IMR-90 (cell line): Measurements from ENCODE around the gene SPTBN5. TPM values are rescaled to one million over a fixed set of nuclear protein-coding genes. Genes with fewer than 3 reads are reported as not detected.

Experiments used
- ATAC-seq: fragments of 200-7000 bp; cut with Tn5 transposase; 2 replicates; pipeline ENCODE4 v1.9.1; 2020; ENCODE audit warnings: low read depth, mild to moderate bottlenecking, moderate library complexity
- BruUV-seq: library from RNA; stranded (reverse); fragments of 400-500 nt; replicated peaks from 2 replicates; lab custom pipeline; 2021; lab: Mats Ljungman, UMichigan
- CTCF ChIA-PET: fragments of 300-600 bp; formaldehyde crosslinking; extraction: SDS; loops from one replicate; lab custom pipeline; 2021; ENCODE audit warnings: antibody characterized with exemption; lab: Yijun Ruan, JAX
- POLR2A ChIA-PET: fragments of 300-600 bp; sonication (Branson Sonifier 250); formaldehyde crosslinking; loops from one replicate; lab custom pipeline; 2022; ENCODE audit warnings: antibody characterized with exemption; ENCODE audit not compliant: unreplicated experiment; lab: Charles Lee
- DNase-seq: peaks from one replicate; pipeline ENCODE4 v3.0.0; 2013
- H2AFZ ChIP-seq: replicated peaks from 2 replicates; pipeline ENCODE3; 2013; ENCODE audit warnings: low read length, mild to moderate bottlenecking; ENCODE audit not compliant: poor library complexity
- H2AK5ac ChIP-seq: 2 replicates; pipeline ENCODE4 v1.6.1; 2013; ENCODE audit warnings: low read depth, low read length, inconsistent platforms
- H2AK9ac ChIP-seq: replicated peaks from 2 replicates; pipeline ENCODE3; 2013; ENCODE audit warnings: mild to moderate bottlenecking, low read depth, low read length, moderate library complexity; ENCODE audit not compliant: poor library complexity
- H2BK120ac ChIP-seq: 2 replicates; pipeline ENCODE4 v1.6.1; 2013; ENCODE audit warnings: low read depth, low read length, inconsistent platforms
- H2BK15ac ChIP-seq: 3 replicates; pipeline ENCODE4 v1.6.1; 2013; ENCODE audit warnings: low read depth, low read length, inconsistent platforms
- H2BK20ac ChIP-seq: 2 replicates; pipeline ENCODE4 v1.6.1; 2013; ENCODE audit warnings: low read depth, mild to moderate bottlenecking, inconsistent platforms, low read length, moderate library complexity
- H2BK5ac ChIP-seq: 2 replicates; pipeline ENCODE4 v1.6.1; 2013; ENCODE audit warnings: mild to moderate bottlenecking, low read depth, low read length, inconsistent platforms; ENCODE audit not compliant: poor library complexity, severe bottlenecking
- H3K14ac ChIP-seq: replicated peaks from 2 replicates; pipeline ENCODE4 v1.6.1; 2013; ENCODE audit warnings: low read depth, low read length, inconsistent platforms
- H3K18ac ChIP-seq: 2 replicates; pipeline ENCODE4 v1.6.1; 2013; ENCODE audit warnings: low read depth, low read length, control low read depth
- H3K23ac ChIP-seq: 2 replicates; pipeline ENCODE4 v1.6.1; 2013; ENCODE audit warnings: low read depth, low read length, inconsistent platforms
- H3K27ac ChIP-seq: 2 replicates; pipeline ENCODE4 v1.5.1; 2013; ENCODE audit warnings: mild to moderate bottlenecking, control low read depth, low read length; ENCODE audit not compliant: insufficient read depth
- H3K27me3 ChIP-seq: 2 replicates; pipeline ENCODE4 v1.6.1; 2013; ENCODE audit warnings: low read length; ENCODE audit not compliant: control insufficient read depth, insufficient read depth
- H3K36me3 ChIP-seq: 2 replicates; pipeline ENCODE4 v1.6.1; 2013; ENCODE audit warnings: low read length, mixed read lengths; ENCODE audit not compliant: control insufficient read depth, insufficient read depth
- H3K4ac ChIP-seq: 2 replicates; pipeline ENCODE4 v1.6.1; 2013; ENCODE audit warnings: low read depth, low read length, inconsistent platforms
- H3K4me1 ChIP-seq: 2 replicates; pipeline ENCODE4 v1.6.1; 2013; ENCODE audit warnings: low read length, mixed read lengths; ENCODE audit not compliant: control insufficient read depth, insufficient read depth
- H3K4me2 ChIP-seq: 2 replicates; pipeline ENCODE4 v1.6.1; 2013; ENCODE audit warnings: low read depth, mild to moderate bottlenecking, control low read depth, low read length, moderate library complexity
- H3K4me3 ChIP-seq: 2 replicates; pipeline ENCODE4 v1.5.1; 2013; ENCODE audit warnings: low read depth, mild to moderate bottlenecking, control low read depth, low read length, moderate library complexity; ENCODE audit not compliant: insufficient read depth
- H3K56ac ChIP-seq: 2 replicates; pipeline ENCODE4 v1.6.1; 2013; ENCODE audit warnings: low read length, inconsistent platforms; ENCODE audit not compliant: insufficient read depth; ENCODE audit errors: extremely low read depth
- H3K79me1 ChIP-seq, 2 experiments: 2 replicates each; pipeline ENCODE4 v1.6.1; 2013; ENCODE audit warnings: low read length in 2 of 2, inconsistent platforms in 1 of 2, low read depth in 1 of 2
- H3K9ac ChIP-seq: 2 replicates; pipeline ENCODE4 v1.6.1; 2013; ENCODE audit warnings: low read depth, low read length, control low read depth
- H3K9me1 ChIP-seq: 2 replicates; pipeline ENCODE4 v1.6.1; 2013; ENCODE audit warnings: low read length, inconsistent platforms; ENCODE audit not compliant: insufficient read depth
- H3K9me3 ChIP-seq: 2 replicates; pipeline ENCODE4 v1.6.1; 2013; ENCODE audit warnings: low read length; ENCODE audit not compliant: control insufficient read depth, insufficient read depth
- H4K20me1 ChIP-seq: 2 replicates; pipeline ENCODE4 v1.6.1; 2013; ENCODE audit warnings: low read length, inconsistent platforms; ENCODE audit not compliant: insufficient read depth
- H4K5ac ChIP-seq: 2 replicates; pipeline ENCODE4 v1.6.1; 2013; ENCODE audit warnings: mild to moderate bottlenecking, low read depth, low read length, control low read depth
- H4K8ac ChIP-seq, 2 experiments: 2 replicates each; pipeline ENCODE4 v1.6.1; 2013; ENCODE audit warnings: low read depth in 2 of 2, low read length in 2 of 2, control low read depth in 1 of 2, inconsistent platforms in 1 of 2
- H4K91ac ChIP-seq: 2 replicates; pipeline ENCODE4 v1.6.1; 2013; ENCODE audit warnings: low read depth, low read length, inconsistent platforms; ENCODE audit not compliant: insufficient read depth
- BHLHE40 ChIP-seq: fragments of 150-350 bp; IDR thresholded peaks from 2 replicates; pipeline ENCODE4 v1.6.1; 2016; ENCODE audit warnings: mild to moderate bottlenecking, low read depth, low read length
- CEBPB ChIP-seq: IDR thresholded peaks from 2 replicates; pipeline ENCODE4 v1.6.1; 2012; ENCODE audit warnings: low read depth, low read length, improper control_type of control experiment
- CHD1 ChIP-seq: IDR thresholded peaks from 2 replicates; pipeline ENCODE4 v1.6.1; 2012; ENCODE audit warnings: low read depth, low read length, improper control_type of control experiment
- CTCF ChIP-seq: conservative IDR thresholded peaks from 2 replicates; pipeline ENCODE4 v1.5.1; 2012; ENCODE audit warnings: mild to moderate bottlenecking, low read depth, low read length, improper control_type of control experiment
- ELK1 ChIP-seq: fragments of 150-350 bp; IDR thresholded peaks from 2 replicates; pipeline ENCODE4 v1.6.1; 2016; ENCODE audit warnings: low read depth, mild to moderate bottlenecking, low read length, moderate library complexity, borderline replicate concordance
- FOS ChIP-seq: fragments of 150-350 bp; IDR thresholded peaks from 2 replicates; pipeline ENCODE4 v1.6.1; 2016; ENCODE audit warnings: low read depth, low read length
- MAFK ChIP-seq: IDR thresholded peaks from 2 replicates; pipeline ENCODE4 v1.6.1; 2012; ENCODE audit warnings: low read depth, low read length, improper control_type of control experiment
- MAZ ChIP-seq: IDR thresholded peaks from 2 replicates; pipeline ENCODE4 v1.6.1; 2012; ENCODE audit warnings: low read depth, mild to moderate bottlenecking, low read length, improper control_type of control experiment, moderate library complexity, borderline replicate concordance
- MXI1 ChIP-seq: IDR thresholded peaks from 2 replicates; pipeline ENCODE4 v1.6.1; 2012; ENCODE audit warnings: low read depth, mild to moderate bottlenecking, low read length, moderate library complexity, borderline replicate concordance
- NFE2L2 ChIP-seq: fragments of 150-350 bp; IDR thresholded peaks from 2 replicates; pipeline ENCODE4 v1.6.1; 2016; ENCODE audit warnings: low read depth, mild to moderate bottlenecking, low read length
- POLR2A ChIP-seq: IDR thresholded peaks from 2 replicates; pipeline ENCODE4 v1.6.1; 2012; ENCODE audit warnings: mild to moderate bottlenecking, low read depth, low read length
- RAD21 ChIP-seq: IDR thresholded peaks from 2 replicates; pipeline ENCODE4 v1.6.1; 2012; ENCODE audit warnings: low read length, improper control_type of control experiment
- RCOR1 ChIP-seq: IDR thresholded peaks from 2 replicates; pipeline ENCODE4 v1.6.1; 2012; ENCODE audit warnings: mild to moderate bottlenecking, low read length, improper control_type of control experiment; ENCODE audit not compliant: insufficient replicate concordance
- RFX5 ChIP-seq: IDR thresholded peaks from 2 replicates; pipeline ENCODE4 v1.8.0; 2012; ENCODE audit warnings: low read depth, mild to moderate bottlenecking, low read length, moderate library complexity
- SMC3 ChIP-seq: fragments of 150-350 bp; IDR thresholded peaks from 2 replicates; pipeline ENCODE4 v1.6.1; 2016; ENCODE audit warnings: low read depth, mild to moderate bottlenecking, antibody characterized with exemption, low read length, moderate library complexity
- USF2 ChIP-seq: fragments of 150-350 bp; IDR thresholded peaks from 2 replicates; pipeline ENCODE4 v1.6.1; 2017; ENCODE audit warnings: mild to moderate bottlenecking, antibody characterized with exemption, low read length, low read depth
- WGBS, 2 experiments: methylation state at CpG; one replicate each; pipeline versions ENCODE4 v1.1.5 to v1.1.7; 2013; ENCODE audit warnings: missing lambda C conversion rate in 2 of 2; ENCODE audit not compliant: insufficient read length in 1 of 2; ENCODE audit errors: extremely low coverage in 2 of 2; 5-methylcytosine and 5-hydroxymethylcytosine counted together
- dilution Hi-C: fragments of 300-500 bp; cut with HindIII; formaldehyde crosslinking; loops from one replicate; pipeline ENCODE4 v1.14.3; 2018; ENCODE audit warnings: low sequenced_read_pairs; ENCODE audit not compliant: unreplicated experiment
- in situ Hi-C: fragments of 300-500 bp; cut with MboI; formaldehyde crosslinking; loops from 3 replicates; pipeline ENCODE4 v1.14.3; 2019; ENCODE audit warnings: low sequenced_read_pairs, inconsistent platforms, mixed read lengths
- intact Hi-C: fragments of 100-400 bp; cut with micrococcal nuclease; formaldehyde crosslinking; loops from 2 replicates; pipeline ENCODE4 v1.10.0; 2022
- polyA plus RNA-seq, 3 experiments: library from polyadenylated mRNA; depleted of rRNA; stranded (reverse); fragments of >200 nt; gene quantifications; 2 replicates each; pipeline ENCODE4 v1.2.3, GENCODE V29; 2012; ENCODE audit warnings: low replicate concordance in 1 of 3
- total RNA-seq: library from RNA; depleted of rRNA; stranded (reverse); fragments of >200 nt; gene quantifications from 2 replicates; pipeline ENCODE4 v1.2.3, GENCODE V29; 2012

The SPTBN5 gene
- total and polyA plus RNA-seq, 2 of the 4 experiments (the other 2 are of a cell fraction) = under 0.01 to 0.38 TPM

- Histone ChIP-seq H3K23ac (no peak overlapping the region), H3K27ac (no peak overlapping the region), H4K91ac (no peak overlapping the region), H2BK20ac (no peak overlapping the region), H3K36me3 (peaks cover 16% of the 10 kb centered on the region), H3K56ac (no peak overlapping the region), H3K4me3 (no peak overlapping the region), H3K18ac (no peak overlapping the region), H3K4me2 (no peak overlapping the region), H2BK5ac (no peak overlapping the region), H4K5ac (no peak overlapping the region), H2BK15ac (no peak overlapping the region), H3K9me1 (no peaks in the 10 kb centered on the region), H2AK5ac (no peak overlapping the region), H3K79me1 (no peaks in the 10 kb centered on the region), H2AK9ac (no peak overlapping the region), H3K9me3 (no peaks in the 10 kb centered on the region), H3K9ac (no peak overlapping the region), H3K4ac (no peak overlapping the region), H4K20me1 (no peaks in the 10 kb centered on the region), H3K27me3 (peaks cover 11% of the 10 kb centered on the region; the same call in 1 of the 2 replicates), H3K14ac (no peak overlapping the region), H4K8ac (no peak overlapping the region), H2AFZ (no peak overlapping the region), H3K4me1 (no peaks in the 10 kb centered on the region; the same call in 1 of the 2 replicates), H2BK120ac (no peak overlapping the region)
- TF ChIP-seq CEBPB (no peak), BHLHE40 (no peak), MAFK (no peak), RAD21 (no peak), POLR2A (no peak), CTCF (no peak), USF2 (no peak), MXI1 (no peak), ELK1 (no peak), SMC3 (no peak), FOS (no peak), CHD1 (no peak), RCOR1 (no peak), RFX5 (no peak), NFE2L2 (no peak), MAZ (no peak)
- DNase-seq (no peak), ATAC-seq (no peak)
- ChIA-PET CTCF (no interaction called here), POLR2A (no interaction called here)
- dilution Hi-C loops = no loop called here
- in situ Hi-C loops = no loop called here
- intact Hi-C loops = no loop called here
- WGBS, 2 experiments = no CpG with 5 or more reads among the region's 6 CpGs
- no TSS peak for BruUV-seq
These were observed 44.6 kb downstream of the SPTBN5 start for GRCh38 chr15:41849204-41849603.
